Measurements from ENCODE around the gene MRPS15.

Gene MRPS15

DNA sequence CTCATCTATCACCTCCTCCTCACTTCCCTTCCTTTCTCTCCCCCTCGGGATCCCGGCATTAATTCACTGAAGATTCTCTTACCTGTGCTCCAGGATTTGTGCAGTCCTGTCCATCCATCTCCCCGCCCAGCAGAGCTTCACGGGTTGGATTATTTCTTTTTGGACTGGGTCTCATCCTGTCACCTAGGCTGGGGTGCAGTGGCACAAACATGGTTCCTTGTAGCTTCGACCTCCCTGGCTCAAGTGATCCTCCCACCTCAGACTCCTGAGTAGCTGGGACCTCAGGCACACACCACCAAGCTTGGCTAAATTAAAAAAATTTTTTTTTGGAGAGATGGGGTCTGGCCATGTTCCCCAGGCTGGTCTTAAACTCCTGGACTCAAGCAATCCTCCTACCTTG lies 30.8 kb upstream of the MRPS15 start:
- H3K4me3 ChIP-seq (replicated peaks; ENCODE audit: insufficient read depth, low read length), result no peak overlapping the region
- no peaks in the 10 kb centered on the region for H3K27me3 ChIP-seq (ENCODE audit: insufficient read depth, poor library complexity, severe bottlenecking)
- no peak for DNase-seq (ENCODE audit: low read depth in 1 of 2, low spot score in 1 of 2)
- H3K27ac ChIP-seq (replicated peaks), result no peak overlapping the region
- TF ChIP-seq, protein P1, sequence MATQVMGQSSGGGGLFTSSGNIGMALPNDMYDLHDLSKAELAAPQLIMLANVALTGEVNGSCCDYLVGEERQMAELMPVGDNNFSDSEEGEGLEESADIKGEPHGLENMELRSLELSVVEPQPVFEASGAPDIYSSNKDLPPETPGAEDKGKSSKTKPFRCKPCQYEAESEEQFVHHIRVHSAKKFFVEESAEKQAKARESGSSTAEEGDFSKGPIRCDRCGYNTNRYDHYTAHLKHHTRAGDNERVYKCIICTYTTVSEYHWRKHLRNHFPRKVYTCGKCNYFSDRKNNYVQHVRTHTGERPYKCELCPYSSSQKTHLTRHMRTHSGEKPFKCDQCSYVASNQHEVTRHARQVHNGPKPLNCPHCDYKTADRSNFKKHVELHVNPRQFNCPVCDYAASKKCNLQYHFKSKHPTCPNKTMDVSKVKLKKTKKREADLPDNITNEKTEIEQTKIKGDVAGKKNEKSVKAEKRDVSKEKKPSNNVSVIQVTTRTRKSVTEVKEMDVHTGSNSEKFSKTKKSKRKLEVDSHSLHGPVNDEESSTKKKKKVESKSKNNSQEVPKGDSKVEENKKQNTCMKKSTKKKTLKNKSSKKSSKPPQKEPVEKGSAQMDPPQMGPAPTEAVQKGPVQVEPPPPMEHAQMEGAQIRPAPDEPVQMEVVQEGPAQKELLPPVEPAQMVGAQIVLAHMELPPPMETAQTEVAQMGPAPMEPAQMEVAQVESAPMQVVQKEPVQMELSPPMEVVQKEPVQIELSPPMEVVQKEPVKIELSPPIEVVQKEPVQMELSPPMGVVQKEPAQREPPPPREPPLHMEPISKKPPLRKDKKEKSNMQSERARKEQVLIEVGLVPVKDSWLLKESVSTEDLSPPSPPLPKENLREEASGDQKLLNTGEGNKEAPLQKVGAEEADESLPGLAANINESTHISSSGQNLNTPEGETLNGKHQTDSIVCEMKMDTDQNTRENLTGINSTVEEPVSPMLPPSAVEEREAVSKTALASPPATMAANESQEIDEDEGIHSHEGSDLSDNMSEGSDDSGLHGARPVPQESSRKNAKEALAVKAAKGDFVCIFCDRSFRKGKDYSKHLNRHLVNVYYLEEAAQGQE (IDR thresholded peaks at IDR 0.05; ENCODE audit: insufficient replicate concordance, low read depth), result no peak
- TF ChIP-seq CTCF (IDR thresholded peaks at IDR 0.05; ENCODE audit: insufficient read depth, low read length), result no peak
- no peak for TF ChIP-seq POLR2AphosphoS5 (IDR thresholded peaks at IDR 0.05; ENCODE audit: low read depth)
- no peak for TF ChIP-seq GABPA (IDR thresholded peaks at IDR 0.05; ENCODE audit: low read depth)
- TF ChIP-seq SPI1 (IDR thresholded peaks at IDR 0.05; ENCODE audit: borderline replicate concordance, low read depth), result no peak

- Histone ChIP-seq H3K27me3 (ENCODE audit: insufficient read depth, poor library complexity, severe bottlenecking) (no peaks in the 10 kb centered on the region), H3K4me3 (replicated peaks; ENCODE audit: insufficient read depth, low read length) (no peak overlapping the region), H3K27ac (replicated peaks) (no peak overlapping the region)
- TF ChIP-seq, protein P1 (IDR thresholded peaks at IDR 0.05; ENCODE audit: insufficient replicate concordance, low read depth), result no peak
- TF ChIP-seq CTCF (IDR thresholded peaks at IDR 0.05; ENCODE audit: insufficient read depth, low read length) (no peak), POLR2AphosphoS5 (IDR thresholded peaks at IDR 0.05; ENCODE audit: low read depth) (no peak), GABPA (IDR thresholded peaks at IDR 0.05; ENCODE audit: low read depth) (no peak), SPI1 (IDR thresholded peaks at IDR 0.05; ENCODE audit: borderline replicate concordance, low read depth) (no peak)
- no peak for DNase-seq (ENCODE audit: low read depth in 1 of 2, low spot score in 1 of 2)
Measured at GRCh38 chr1:36493524-36493923, 29.3 kb upstream of the MRPS15 start.

GRCh38 chr1:36492491-36492890 lies 28.3 kb upstream of the MRPS15 start:
- no peak for DNase-seq (ENCODE audit: low read depth in 1 of 2, low spot score in 1 of 2)
- Histone ChIP-seq H3K27me3 (ENCODE audit: insufficient read depth, poor library complexity, severe bottlenecking) (no peaks in the 10 kb centered on the region), H3K4me3 (replicated peaks; ENCODE audit: insufficient read depth, low read length) (no peak overlapping the region), H3K27ac (replicated peaks) (no peak overlapping the region)
- TF ChIP-seq CTCF (IDR thresholded peaks at IDR 0.05; ENCODE audit: insufficient read depth, low read length) (no peak), POLR2AphosphoS5 (IDR thresholded peaks at IDR 0.05; ENCODE audit: low read depth) (no peak), GABPA (IDR thresholded peaks at IDR 0.05; ENCODE audit: low read depth) (no peak), SPI1 (IDR thresholded peaks at IDR 0.05; ENCODE audit: borderline replicate concordance, low read depth) (no peak)
- TF ChIP-seq, protein P1 (IDR thresholded peaks at IDR 0.05; ENCODE audit: insufficient replicate concordance, low read depth), result no peak

Data from HL-60 (cell line).